ENCODE results near the gene ANKRD66. TPM values are rescaled to one million over a fixed set of nuclear protein-coding genes. Genes with fewer than 3 reads are reported as not detected.
A peak's percentile ranks its signal among the peaks of the same experiment; 100 is the strongest.
"Not testable (repeated sequence)": the region's sequence is repeated elsewhere in the genome, so short reads cannot be mapped to it uniquely, and the experiment has no call there.

The ANKRD66 gene
- total RNA-seq, 1 donor from 2014 or later: not detected

GRCh38 chr6:46756469-46757213, 9.9 kb downstream of the ANKRD66 start:
- DNase-seq: no peak

DNA sequence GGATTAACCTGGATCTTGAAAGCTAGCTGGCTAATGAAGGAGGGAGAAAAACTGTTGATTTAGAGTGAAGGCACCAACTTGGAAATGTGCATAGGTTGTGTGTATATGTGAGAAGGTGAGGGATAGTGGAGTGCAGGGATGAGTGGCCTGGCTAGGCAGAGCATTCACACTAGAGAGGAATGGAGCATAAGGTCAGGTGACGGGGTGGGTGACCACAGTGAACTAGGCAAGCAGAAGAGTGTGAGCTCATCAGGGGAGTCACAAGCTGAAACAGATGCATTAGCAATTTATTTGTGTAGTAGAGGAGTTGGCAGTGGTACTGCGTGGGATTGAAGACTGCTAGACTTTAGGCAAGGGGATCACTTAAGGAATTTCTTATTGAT, 10.5 kb downstream of the ANKRD66 start:
- DNase-seq: no peak

- no peak for DNase-seq
Observed at GRCh38 chr6:46758960-46759753, 12.4 kb downstream of the ANKRD66 start.

DNA sequence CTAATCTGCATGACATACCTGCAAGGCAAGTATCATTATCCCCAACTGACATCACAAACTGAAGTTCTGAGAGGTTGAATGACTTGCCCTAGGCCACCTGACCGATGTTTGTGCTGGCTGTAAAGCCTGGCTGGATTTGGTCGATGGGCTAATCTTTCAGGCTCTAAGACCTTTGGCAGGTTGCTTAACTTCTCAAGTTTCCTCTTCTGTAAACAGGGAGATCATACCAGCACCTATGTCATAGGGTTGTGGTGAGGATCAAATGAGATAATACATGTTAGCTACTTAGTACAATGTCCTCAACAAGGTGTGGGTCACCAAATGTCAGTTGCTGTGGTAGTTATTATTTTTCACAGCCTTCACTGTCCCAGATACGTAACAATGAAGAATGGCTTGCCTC, 14.2 kb downstream of the ANKRD66 start:
- no peak for DNase-seq

- DNase-seq: no peak
Observed at GRCh38 chr6:46763466-46763865, 16.7 kb downstream of the ANKRD66 start.

DNA sequence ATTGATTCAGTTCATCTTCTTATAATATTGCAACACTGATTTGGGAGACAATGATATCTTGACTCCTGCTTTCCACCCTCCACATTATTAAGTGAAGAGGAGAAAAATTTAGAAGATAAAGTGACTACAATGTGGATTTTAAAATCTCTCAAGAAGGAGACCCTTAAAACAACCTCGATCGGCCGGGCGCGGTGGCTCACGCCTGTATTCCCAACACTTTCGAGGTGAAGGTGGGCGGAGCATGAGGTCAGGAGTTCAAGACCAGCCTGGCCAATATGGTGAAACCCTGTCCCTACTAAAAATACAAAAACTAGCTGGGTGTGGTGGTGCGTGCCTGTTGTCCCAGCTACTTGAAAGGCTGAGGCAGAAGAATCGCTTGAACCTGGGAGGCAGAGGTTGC, 17.5 kb downstream of the ANKRD66 start:
- DNase-seq: not testable (repeated sequence)

- no peak for DNase-seq
Observed at GRCh38 chr6:46764961-46765360, 18.2 kb downstream of the ANKRD66 start.

- no peak for DNase-seq
Observed at GRCh38 chr6:46772016-46772415, 25.3 kb downstream of the ANKRD66 start.

DNA sequence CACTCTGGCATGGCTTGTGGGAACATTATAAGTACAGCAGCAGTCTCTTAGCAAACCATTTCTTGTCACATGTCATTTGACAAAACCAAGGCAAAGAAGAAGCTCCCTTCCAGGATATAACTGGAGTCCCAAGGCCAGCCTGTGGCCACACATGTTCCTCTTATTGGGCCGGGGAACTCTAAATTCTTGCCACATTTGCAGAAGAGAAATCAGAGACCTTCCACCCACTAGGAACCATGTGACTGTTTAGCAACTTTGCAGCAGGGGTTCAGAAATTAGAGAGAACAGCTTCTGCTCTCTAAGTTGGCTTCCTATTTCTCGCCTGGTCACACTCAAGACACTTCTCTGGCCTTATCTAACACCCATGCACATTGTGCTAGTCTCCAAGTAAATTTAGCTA, 26.0 kb downstream of the ANKRD66 start:
- DNase-seq: no peak

- DNase-seq: no peak
Observed at GRCh38 chr6:46773201-46773855, 26.6 kb downstream of the ANKRD66 start.

- DNase-seq: not testable (repeated sequence)
Observed at GRCh38 chr6:46774736-46775135, 28.0 kb downstream of the ANKRD66 start.

GRCh38 chr6:46776070-46776712, 29.5 kb downstream of the ANKRD66 start:
- no peak for DNase-seq

- no peak for DNase-seq
Observed at GRCh38 chr6:46777476-46778346, 31.0 kb downstream of the ANKRD66 start.

GRCh38 chr6:46781478-46782378, 35.0 kb downstream of the ANKRD66 start:
- DNase-seq: peak; percentile 74

- no peak for DNase-seq
Observed at GRCh38 chr6:46784535-46784934, 37.8 kb downstream of the ANKRD66 start.

GRCh38 chr6:46787871-46788540, 41.3 kb downstream of the ANKRD66 start:
- no peak for DNase-seq

- no peak for DNase-seq
Observed at GRCh38 chr6:46788791-46789190, 42.1 kb downstream of the ANKRD66 start.

DNA sequence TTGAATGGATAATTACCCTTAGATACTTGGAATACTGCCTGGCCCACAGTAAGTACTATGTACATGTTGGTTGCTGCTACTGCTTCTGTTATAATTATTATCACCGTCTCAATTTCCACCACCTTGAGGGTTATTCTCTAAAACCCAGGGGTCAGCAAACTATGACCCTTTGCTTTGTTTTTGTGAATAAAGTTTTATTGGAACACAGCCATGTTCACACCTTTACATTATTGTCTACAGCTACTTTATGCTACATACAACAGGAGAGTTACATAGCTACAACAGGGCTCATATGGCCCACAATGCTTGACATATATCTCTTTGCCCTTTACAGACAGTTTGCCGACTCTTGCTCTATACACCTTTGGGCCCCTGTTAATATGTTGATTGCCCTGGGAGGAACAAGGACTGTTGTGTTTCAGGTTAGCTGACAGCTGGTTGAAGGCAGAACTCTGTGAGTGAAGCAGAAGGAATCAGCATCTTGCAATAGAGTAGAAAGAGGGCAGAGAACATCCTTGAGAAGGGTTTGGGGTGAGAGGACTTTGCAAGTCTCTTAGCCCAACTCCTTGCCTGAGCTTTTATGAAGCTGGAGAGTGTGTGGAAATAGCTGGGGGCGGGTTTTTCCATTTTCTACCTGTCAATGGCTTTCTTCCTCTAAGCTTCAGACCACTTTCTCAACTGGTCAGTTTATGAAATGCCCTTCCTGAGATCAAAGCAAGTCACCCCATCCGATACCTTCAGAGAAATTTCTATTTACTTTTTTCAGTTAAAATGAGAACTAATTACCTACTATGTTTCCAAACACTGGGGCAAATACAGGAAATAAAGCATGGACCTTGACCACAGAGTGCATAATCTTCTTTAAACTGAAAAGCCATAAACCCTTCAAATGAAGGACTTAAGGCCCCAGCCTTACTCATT, 43.0 kb downstream of the ANKRD66 start:
- no peak for DNase-seq

- no peak for DNase-seq
Observed at GRCh38 chr6:46790355-46790874, 43.7 kb downstream of the ANKRD66 start.

Data from dermis blood vessel endothelial cell (primary cell).